GM23338 (cell line): ENCODE measurements around the gene OR5H14. TPM values are rescaled to one million over a fixed set of nuclear protein-coding genes. Genes with fewer than 3 reads are reported as not detected.

Experiments used
- ATAC-seq: fragments of 200-7000 bp; cut with Tn5 transposase; 3 replicates; pipeline ENCODE4 v1.9.1; 2020
- DNase-seq: peaks from one replicate; pipeline ENCODE4 v3.0.0-alpha.2; 2015; ENCODE audit warnings: low spot score
- H2AFZ ChIP-seq: fragments of 200-600 bp; sonication (generic); 2 replicates; pipeline ENCODE4 v1.8.0; 2016; ENCODE audit warnings: antibody characterized with exemption, mild to moderate bottlenecking, moderate library complexity
- H3F3A ChIP-seq: fragments of 200-600 bp; sonication (generic); replicated peaks from 2 replicates; pipeline ENCODE4 v1.8.0; 2017; ENCODE audit warnings: antibody characterized with exemption, mixed run types, low read depth
- H3K27ac ChIP-seq: fragments of 200-600 bp; sonication (generic); 2 replicates; pipeline ENCODE4 v1.6.1; 2016; ENCODE audit warnings: low read depth
- H3K27me3 ChIP-seq: fragments of 200-600 bp; sonication (generic); 2 replicates; pipeline ENCODE4 v1.8.0; 2016; ENCODE audit warnings: mild to moderate bottlenecking, mixed run types, moderate library complexity; ENCODE audit not compliant: insufficient read depth
- H3K36me3 ChIP-seq: fragments of 200-600 bp; sonication (generic); 2 replicates; pipeline ENCODE4 v1.8.0; 2016; ENCODE audit warnings: mild to moderate bottlenecking; ENCODE audit not compliant: insufficient read depth
- H3K4me1 ChIP-seq: fragments of 200-600 bp; sonication (generic); 2 replicates; pipeline ENCODE4 v1.8.0; 2016; ENCODE audit warnings: mild to moderate bottlenecking, moderate library complexity; ENCODE audit not compliant: insufficient read depth
- H3K4me2 ChIP-seq: fragments of 200-600 bp; sonication (generic); 2 replicates; pipeline ENCODE4 v1.7.1; 2017; ENCODE audit warnings: mixed run types
- H3K4me3 ChIP-seq: fragments of 200-600 bp; sonication (generic); 2 replicates; pipeline ENCODE4 v1.6.1; 2016; ENCODE audit warnings: mixed run types
- H3K79me2 ChIP-seq: fragments of 200-600 bp; sonication (generic); replicated peaks from 2 replicates; pipeline ENCODE4 v1.8.0; 2017; ENCODE audit warnings: mild to moderate bottlenecking; ENCODE audit not compliant: insufficient read depth
- H3K9me2 ChIP-seq: fragments of 200-600 bp; sonication (generic); 2 replicates; pipeline ENCODE4 v1.8.0; 2017; ENCODE audit not compliant: insufficient read depth
- H4K20me1 ChIP-seq: fragments of 200-600 bp; sonication (generic); replicated peaks from 2 replicates; pipeline ENCODE4 v1.8.0; 2017; ENCODE audit warnings: mild to moderate bottlenecking; ENCODE audit not compliant: insufficient read depth
- H3K27ac Mint-ChIP-seq: 2 replicates; pipeline ENCODE4 v1.8.0; 2020; ENCODE audit warnings: inconsistent platforms, mild to moderate bottlenecking, moderate library complexity, mixed read lengths
- H3K27me3 Mint-ChIP-seq: 3 replicates; pipeline ENCODE4 v1.8.0; 2022; ENCODE audit warnings: low read depth, mild to moderate bottlenecking, moderate library complexity, mixed read lengths, inconsistent platforms; ENCODE audit not compliant: insufficient read depth, poor library complexity
- H3K36me3 Mint-ChIP-seq: 3 replicates; pipeline ENCODE4 v1.8.0; 2021; ENCODE audit warnings: low read depth, mild to moderate bottlenecking, inconsistent platforms, moderate library complexity, mixed read lengths
- H3K4me1 Mint-ChIP-seq: 3 replicates; pipeline ENCODE4 v1.8.0; 2020; ENCODE audit warnings: mild to moderate bottlenecking, inconsistent platforms, mixed read lengths
- H3K4me3 Mint-ChIP-seq: 3 replicates; pipeline ENCODE4 v1.8.0; 2021; ENCODE audit warnings: moderate library complexity, mild to moderate bottlenecking, inconsistent platforms, mixed read lengths
- H3K9me3 Mint-ChIP-seq: 3 replicates; pipeline ENCODE4 v1.8.0; 2020; ENCODE audit warnings: moderate library complexity, mild to moderate bottlenecking, inconsistent platforms, mixed read lengths
- CREB1 ChIP-seq: fragments of 250-450 bp; sonication (Bioruptor Pico); IDR thresholded peaks from 2 replicates; pipeline ENCODE4 v1.5.0; 2020; ENCODE audit warnings: low read depth, mild to moderate bottlenecking, moderate library complexity
- CTCF ChIP-seq, 2 experiments: fragments of 200-600 bp in 1 of 2; sonication (generic) in 1 of 2; conservative IDR thresholded peaks; 2 replicates each; pipeline versions ENCODE4 v1.5.1 to v1.6.1; 2016 to 2017; ENCODE audit warnings: antibody characterized with exemption in 2 of 2, low read depth in 2 of 2, mild to moderate bottlenecking in 2 of 2, moderate library complexity in 1 of 2
- EZH2 ChIP-seq: fragments of 200-600 bp; sonication (generic); IDR thresholded peaks from one replicate; pipeline ENCODE4 v1.8.0; 2017; ENCODE audit warnings: antibody characterized with exemption, mild to moderate bottlenecking, low read depth; ENCODE audit not compliant: unreplicated experiment
- EZH2phosphoT487 ChIP-seq: fragments of 200-600 bp; sonication (generic); IDR thresholded peaks from one replicate; pipeline ENCODE4 v1.8.1; 2018; ENCODE audit warnings: antibody characterized with exemption; ENCODE audit not compliant: unreplicated experiment
- JUNB ChIP-seq: IDR thresholded peaks from one replicate; pipeline ENCODE4 v1.6.1; 2016; ENCODE audit warnings: antibody characterized with exemption; ENCODE audit not compliant: unreplicated experiment
- NANOG ChIP-seq: IDR thresholded peaks from 2 replicates; pipeline ENCODE4 v1.6.1; 2016; ENCODE audit warnings: antibody characterized with exemption, borderline replicate concordance
- POLR2AphosphoS5 ChIP-seq: IDR thresholded peaks from 2 replicates; pipeline ENCODE4 v1.6.1; 2016; ENCODE audit warnings: antibody characterized with exemption, low read depth
- STAT1 ChIP-seq: IDR thresholded peaks from one replicate; pipeline ENCODE4 v1.6.1; 2016; ENCODE audit warnings: antibody characterized with exemption; ENCODE audit not compliant: unreplicated experiment
- ZNF114 ChIP-seq: fragments of 250-450 bp; sonication (Bioruptor Pico); IDR thresholded peaks from 2 replicates; pipeline ENCODE4 v1.5.0; 2020; ENCODE audit warnings: mild to moderate bottlenecking, moderate library complexity
- ZNF331 ChIP-seq: fragments of 250-450 bp; sonication (Bioruptor Pico); IDR thresholded peaks from 2 replicates; pipeline ENCODE4 v1.5.0; 2020; ENCODE audit warnings: low read depth, mild to moderate bottlenecking, moderate library complexity
- ZNF462 ChIP-seq: fragments of 250-450 bp; sonication (Bioruptor Pico); IDR thresholded peaks from 2 replicates; pipeline ENCODE4 v1.5.0; 2020; ENCODE audit warnings: mild to moderate bottlenecking, moderate library complexity
- polyA plus RNA-seq: library from polyadenylated mRNA; unstranded; fragments of >200 nt; fragmentation: Nextera tagmentation; extraction: Ambion mirVana; gene quantifications from 2 replicates; pipeline ENCODE4 v1.2.1, GENCODE V29; 2016
- total RNA-seq: library from RNA; depleted of rRNA; stranded (reverse); fragments of >200 nt; shearing (Covaris generic); gene quantifications from 2 replicates; pipeline ENCODE4 v1.2.3, GENCODE V29; 2014
- TF ChIP-seq, protein P1 (sequence below): IDR thresholded peaks from one replicate; pipeline ENCODE4 v1.6.1; 2018; ENCODE audit warnings: antibody characterized with exemption; ENCODE audit not compliant: unreplicated experiment
- TF ChIP-seq, protein P2 (sequence below): IDR thresholded peaks from 2 replicates; pipeline ENCODE4 v1.6.1; 2016; ENCODE audit warnings: antibody characterized with exemption

Gene OR5H14
- total and polyA plus RNA-seq, 2 experiments from 2014 or later, result 0.05 TPM; not detected in 1

DNA sequence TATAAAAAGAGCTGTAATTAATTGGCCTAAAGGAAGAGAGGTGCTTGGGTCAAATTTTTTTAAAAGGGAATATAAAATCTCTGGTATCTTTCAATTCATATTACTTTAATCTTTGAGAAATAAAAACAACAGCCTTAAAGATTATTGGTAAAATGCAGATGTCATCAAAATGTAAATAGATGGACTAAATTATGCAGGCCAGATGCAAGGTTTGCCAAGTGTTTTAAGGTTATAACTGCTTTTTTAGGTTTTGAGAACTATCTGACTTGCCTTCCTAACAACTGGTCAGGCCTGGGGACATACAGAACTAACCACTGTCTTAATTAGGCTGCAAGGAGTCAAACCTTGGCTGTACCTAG lies 36.8 kb upstream of the OR5H14 start:
- Mint-ChIP-seq H3K4me3 (no peak overlapping the region), H3K27me3 (no peaks in the 10 kb centered on the region), H3K4me1 (no peaks in the 10 kb centered on the region), H3K9me3 (peaks cover 46% of the 10 kb centered on the region), H3K36me3 (peaks cover 20% of the 10 kb centered on the region), H3K27ac (no peak overlapping the region)
- Histone ChIP-seq H3K4me3 (no peak overlapping the region), H3K79me2 (no peaks in the 10 kb centered on the region), H3K4me2 (no peak overlapping the region), H3K4me1 (no peaks in the 10 kb centered on the region), H3K9me2 (no peaks in the 10 kb centered on the region), H3F3A (no peaks in the 10 kb centered on the region), H4K20me1 (no peaks in the 10 kb centered on the region), H3K36me3 (peaks cover 8% of the 10 kb centered on the region), H3K27me3 (no peaks in the 10 kb centered on the region), H2AFZ (no peak overlapping the region), H3K27ac (no peak overlapping the region)
- DNase-seq, result no peak
- TF ChIP-seq, protein P1, sequence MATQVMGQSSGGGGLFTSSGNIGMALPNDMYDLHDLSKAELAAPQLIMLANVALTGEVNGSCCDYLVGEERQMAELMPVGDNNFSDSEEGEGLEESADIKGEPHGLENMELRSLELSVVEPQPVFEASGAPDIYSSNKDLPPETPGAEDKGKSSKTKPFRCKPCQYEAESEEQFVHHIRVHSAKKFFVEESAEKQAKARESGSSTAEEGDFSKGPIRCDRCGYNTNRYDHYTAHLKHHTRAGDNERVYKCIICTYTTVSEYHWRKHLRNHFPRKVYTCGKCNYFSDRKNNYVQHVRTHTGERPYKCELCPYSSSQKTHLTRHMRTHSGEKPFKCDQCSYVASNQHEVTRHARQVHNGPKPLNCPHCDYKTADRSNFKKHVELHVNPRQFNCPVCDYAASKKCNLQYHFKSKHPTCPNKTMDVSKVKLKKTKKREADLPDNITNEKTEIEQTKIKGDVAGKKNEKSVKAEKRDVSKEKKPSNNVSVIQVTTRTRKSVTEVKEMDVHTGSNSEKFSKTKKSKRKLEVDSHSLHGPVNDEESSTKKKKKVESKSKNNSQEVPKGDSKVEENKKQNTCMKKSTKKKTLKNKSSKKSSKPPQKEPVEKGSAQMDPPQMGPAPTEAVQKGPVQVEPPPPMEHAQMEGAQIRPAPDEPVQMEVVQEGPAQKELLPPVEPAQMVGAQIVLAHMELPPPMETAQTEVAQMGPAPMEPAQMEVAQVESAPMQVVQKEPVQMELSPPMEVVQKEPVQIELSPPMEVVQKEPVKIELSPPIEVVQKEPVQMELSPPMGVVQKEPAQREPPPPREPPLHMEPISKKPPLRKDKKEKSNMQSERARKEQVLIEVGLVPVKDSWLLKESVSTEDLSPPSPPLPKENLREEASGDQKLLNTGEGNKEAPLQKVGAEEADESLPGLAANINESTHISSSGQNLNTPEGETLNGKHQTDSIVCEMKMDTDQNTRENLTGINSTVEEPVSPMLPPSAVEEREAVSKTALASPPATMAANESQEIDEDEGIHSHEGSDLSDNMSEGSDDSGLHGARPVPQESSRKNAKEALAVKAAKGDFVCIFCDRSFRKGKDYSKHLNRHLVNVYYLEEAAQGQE, result no peak
- TF ChIP-seq ZNF462, result no peak
- TF ChIP-seq ZNF331 (CRISPR knock-in tag), result no peak
- no peak for TF ChIP-seq EZH2phosphoT487
- no peak for TF ChIP-seq NANOG
- TF ChIP-seq CREB1 (CRISPR knock-in tag), result no peak
- no peak for TF ChIP-seq ZNF114 (CRISPR knock-in tag)
- TF ChIP-seq, protein P2, sequence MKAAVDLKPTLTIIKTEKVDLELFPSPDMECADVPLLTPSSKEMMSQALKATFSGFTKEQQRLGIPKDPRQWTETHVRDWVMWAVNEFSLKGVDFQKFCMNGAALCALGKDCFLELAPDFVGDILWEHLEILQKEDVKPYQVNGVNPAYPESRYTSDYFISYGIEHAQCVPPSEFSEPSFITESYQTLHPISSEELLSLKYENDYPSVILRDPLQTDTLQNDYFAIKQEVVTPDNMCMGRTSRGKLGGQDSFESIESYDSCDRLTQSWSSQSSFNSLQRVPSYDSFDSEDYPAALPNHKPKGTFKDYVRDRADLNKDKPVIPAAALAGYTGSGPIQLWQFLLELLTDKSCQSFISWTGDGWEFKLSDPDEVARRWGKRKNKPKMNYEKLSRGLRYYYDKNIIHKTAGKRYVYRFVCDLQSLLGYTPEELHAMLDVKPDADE, result no peak
- TF ChIP-seq EZH2, result no peak
- TF ChIP-seq POLR2AphosphoS5, result no peak
- TF ChIP-seq JUNB, result no peak
- TF ChIP-seq STAT1, result no peak
- no peak for TF ChIP-seq CTCF (conservative IDR thresholded peaks at IDR 0.05; ENCODE audit: low read depth in 2 of 2)
- ATAC-seq, result no peak
